Osteoblast (primary cell): ENCODE data around the gene IFNGR1. TPM values are rescaled to one million over a fixed set of nuclear protein-coding genes. Genes with fewer than 3 reads are reported as not detected.

Experiments used
- DNase-seq: peaks from one replicate; pipeline ENCODE4 v3.0.0; 2011; ENCODE audit warnings: low spot score, mixed read lengths; ENCODE audit not compliant: insufficient read length; ENCODE audit errors: missing footprints
- H2AFZ ChIP-seq: 2 replicates; pipeline ENCODE4 v1.6.0; 2011; ENCODE audit warnings: mild to moderate bottlenecking, low read length
- H3K27ac ChIP-seq: 2 replicates; pipeline ENCODE4 v1.5.1; 2011; ENCODE audit warnings: mild to moderate bottlenecking, low read depth, low read length, moderate library complexity
- H3K27me3 ChIP-seq: 2 replicates; pipeline ENCODE4 v1.6.0; 2012; ENCODE audit warnings: mild to moderate bottlenecking, control low read depth, inconsistent platforms, low read length, moderate library complexity; ENCODE audit not compliant: insufficient read depth
- H3K36me3 ChIP-seq: 2 replicates; pipeline ENCODE4 v1.5.1; 2011; ENCODE audit warnings: mild to moderate bottlenecking, low read length, control low read depth, moderate library complexity; ENCODE audit not compliant: insufficient read depth
- H3K4me1 ChIP-seq: 2 replicates; pipeline ENCODE4 v1.5.1; 2011; ENCODE audit warnings: mild to moderate bottlenecking, low read length, control low read depth, moderate library complexity; ENCODE audit not compliant: insufficient read depth
- H3K4me2 ChIP-seq: 2 replicates; pipeline ENCODE4 v1.6.0; 2011; ENCODE audit warnings: mild to moderate bottlenecking, low read length; ENCODE audit not compliant: insufficient read depth
- H3K4me3 ChIP-seq: fragments of 200-600 bp; sonication (generic); 3 replicates; pipeline ENCODE4 v1.5.1; 2012; ENCODE audit warnings: mild to moderate bottlenecking, low read length, inconsistent platforms; ENCODE audit not compliant: insufficient read depth
- H3K79me2 ChIP-seq: 2 replicates; pipeline ENCODE4 v1.6.0; 2012; ENCODE audit warnings: mild to moderate bottlenecking, low read length, control low read depth, inconsistent platforms; ENCODE audit not compliant: insufficient read depth
- H3K9me3 ChIP-seq: 2 replicates; pipeline ENCODE4 v1.5.1; 2011; ENCODE audit warnings: low read depth, low read length, control low read depth
- H4K20me1 ChIP-seq: 2 replicates; pipeline ENCODE4 v1.6.0; 2012; ENCODE audit warnings: mild to moderate bottlenecking, low read length, control low read depth; ENCODE audit not compliant: insufficient read depth
- total RNA-seq: library from RNA; depleted of rRNA; stranded (reverse); fragments of >200 nt; gene quantifications from 2 replicates; pipeline ENCODE4 v1.2.3, GENCODE V29; 2012
- TF ChIP-seq, protein P1 (sequence below): IDR thresholded peaks from 2 replicates; pipeline ENCODE4 v1.5.1; 2011; ENCODE audit warnings: mild to moderate bottlenecking, low read depth, low read length, moderate library complexity; ENCODE audit errors: extremely low read depth

Gene IFNGR1
- total RNA-seq, 1 donor, result 62.6 TPM

DNA sequence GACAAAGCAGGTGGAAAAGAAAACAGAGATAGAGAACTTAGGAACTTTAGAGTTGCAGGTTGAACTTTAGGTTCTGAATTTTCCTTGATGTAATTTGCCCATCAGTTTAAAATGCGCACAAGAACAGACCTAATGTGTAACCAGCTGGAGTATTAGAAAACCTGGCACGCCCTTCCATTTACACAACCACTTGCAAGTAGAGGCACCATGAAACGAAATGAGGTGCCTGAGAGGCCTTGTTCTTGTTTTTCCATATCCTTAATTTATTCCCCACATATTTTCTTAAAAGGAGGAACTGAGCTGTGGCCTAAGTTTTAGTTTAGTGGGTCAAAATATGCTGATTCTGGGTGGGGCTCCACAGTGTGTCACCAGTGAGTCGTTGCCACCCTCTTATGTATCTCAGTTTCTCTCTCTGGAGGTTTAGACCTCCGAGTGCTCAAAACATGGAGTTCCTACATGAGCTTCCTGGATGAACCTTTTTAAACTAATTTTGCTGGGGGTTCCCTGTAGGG is 28.5 kb downstream of the IFNGR1 start:
- H3K9me3 ChIP-seq, result peaks cover 6% of the 10 kb centered on the region
- H2AFZ ChIP-seq, result no peak overlapping the region
- H3K4me3 ChIP-seq, result no peak overlapping the region
- no peaks in the 10 kb centered on the region for H3K27me3 ChIP-seq
- H3K36me3 ChIP-seq, result no peaks in the 10 kb centered on the region
- no peak overlapping the region for H3K27ac ChIP-seq
- TF ChIP-seq, protein P1, sequence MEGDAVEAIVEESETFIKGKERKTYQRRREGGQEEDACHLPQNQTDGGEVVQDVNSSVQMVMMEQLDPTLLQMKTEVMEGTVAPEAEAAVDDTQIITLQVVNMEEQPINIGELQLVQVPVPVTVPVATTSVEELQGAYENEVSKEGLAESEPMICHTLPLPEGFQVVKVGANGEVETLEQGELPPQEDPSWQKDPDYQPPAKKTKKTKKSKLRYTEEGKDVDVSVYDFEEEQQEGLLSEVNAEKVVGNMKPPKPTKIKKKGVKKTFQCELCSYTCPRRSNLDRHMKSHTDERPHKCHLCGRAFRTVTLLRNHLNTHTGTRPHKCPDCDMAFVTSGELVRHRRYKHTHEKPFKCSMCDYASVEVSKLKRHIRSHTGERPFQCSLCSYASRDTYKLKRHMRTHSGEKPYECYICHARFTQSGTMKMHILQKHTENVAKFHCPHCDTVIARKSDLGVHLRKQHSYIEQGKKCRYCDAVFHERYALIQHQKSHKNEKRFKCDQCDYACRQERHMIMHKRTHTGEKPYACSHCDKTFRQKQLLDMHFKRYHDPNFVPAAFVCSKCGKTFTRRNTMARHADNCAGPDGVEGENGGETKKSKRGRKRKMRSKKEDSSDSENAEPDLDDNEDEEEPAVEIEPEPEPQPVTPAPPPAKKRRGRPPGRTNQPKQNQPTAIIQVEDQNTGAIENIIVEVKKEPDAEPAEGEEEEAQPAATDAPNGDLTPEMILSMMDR, result no peak
- H4K20me1 ChIP-seq, result no peaks in the 10 kb centered on the region
- DNase-seq, result no peak
- no peak overlapping the region for H3K4me2 ChIP-seq
- no peaks in the 10 kb centered on the region for H3K79me2 ChIP-seq
- H3K4me1 ChIP-seq, result no peaks in the 10 kb centered on the region

DNA sequence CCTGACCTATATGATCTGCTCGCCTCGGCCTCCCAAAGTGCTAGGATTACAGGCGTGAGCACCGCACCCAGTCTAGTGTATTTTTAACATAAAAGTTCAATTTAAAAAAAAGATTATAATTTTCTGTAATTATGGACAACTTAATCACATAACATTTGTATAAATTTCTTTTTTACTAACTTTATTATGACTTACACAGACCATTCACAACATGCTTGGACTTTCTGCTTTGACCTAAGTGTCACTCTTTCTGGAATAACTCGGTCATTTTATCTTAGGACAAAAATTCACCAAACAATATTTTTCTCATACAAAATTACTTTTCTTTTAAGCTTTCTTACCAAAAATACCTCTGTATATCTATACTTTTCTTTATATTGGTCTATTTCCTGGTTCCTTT is 30.3 kb downstream of the IFNGR1 start:
- Histone ChIP-seq H3K9me3 (peaks cover 11% of the 10 kb centered on the region), H3K4me2 (no peak overlapping the region), H3K79me2 (no peaks in the 10 kb centered on the region), H3K27me3 (no peaks in the 10 kb centered on the region), H4K20me1 (no peaks in the 10 kb centered on the region), H3K27ac (no peak overlapping the region), H3K4me1 (no peaks in the 10 kb centered on the region), H3K36me3 (no peaks in the 10 kb centered on the region), H3K4me3 (no peak overlapping the region), H2AFZ (no peak overlapping the region)
- TF ChIP-seq, protein P1, result no peak
- DNase-seq, result peak; percentile 29

DNA sequence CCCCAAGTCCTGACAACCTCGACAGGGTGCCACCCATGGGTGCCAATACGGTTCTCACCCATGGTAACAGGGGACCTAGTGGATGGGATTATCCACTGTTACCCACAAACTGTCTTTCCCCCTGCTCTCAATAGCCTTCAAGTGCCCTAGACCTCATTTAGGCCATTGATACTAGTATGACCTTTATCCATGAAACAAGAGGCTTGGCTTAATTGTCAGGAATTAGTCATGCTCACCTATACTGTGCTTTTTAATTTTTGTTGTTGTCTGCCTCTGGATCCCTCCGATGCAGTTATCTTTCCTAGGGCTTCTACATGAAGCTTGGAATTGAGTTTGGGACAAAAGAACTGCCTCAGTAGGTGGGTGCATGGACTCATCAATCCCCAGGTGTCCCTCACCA is 33.9 kb downstream of the IFNGR1 start:
- no peaks in the 10 kb centered on the region for H3K36me3 ChIP-seq
- H3K4me1 ChIP-seq, result no peaks in the 10 kb centered on the region
- no peaks in the 10 kb centered on the region for H4K20me1 ChIP-seq
- DNase-seq, result no peak
- H3K4me3 ChIP-seq, result no peak overlapping the region
- no peak overlapping the region for H3K4me2 ChIP-seq
- no peak overlapping the region for H3K27ac ChIP-seq
- no peak overlapping the region for H2AFZ ChIP-seq
- no peaks in the 10 kb centered on the region for H3K27me3 ChIP-seq
- no peaks in the 10 kb centered on the region for H3K79me2 ChIP-seq
- TF ChIP-seq, protein P1, result no peak
- H3K9me3 ChIP-seq, result peaks cover 11% of the 10 kb centered on the region

DNA sequence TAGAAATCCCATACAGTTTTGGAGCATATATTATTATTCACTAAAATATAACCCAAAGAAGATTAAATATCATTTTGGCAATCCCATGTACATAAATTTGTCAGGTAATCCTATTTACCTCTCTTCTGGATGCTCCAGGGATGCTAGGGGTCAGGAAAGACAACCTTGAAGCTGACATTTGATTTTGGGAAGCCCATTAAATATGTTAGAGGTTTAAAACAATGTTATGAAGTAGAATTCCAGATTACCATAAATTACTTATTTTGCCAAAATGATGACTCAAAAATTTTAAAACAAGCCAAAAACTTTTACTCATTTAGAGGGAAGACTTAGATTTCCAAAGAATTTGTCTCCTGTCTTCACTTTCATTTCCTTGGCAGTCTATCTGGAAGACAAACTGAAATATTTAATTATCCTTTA is 36.5 kb downstream of the IFNGR1 start:
- H2AFZ ChIP-seq, result no peak overlapping the region
- no peaks in the 10 kb centered on the region for H3K27me3 ChIP-seq
- no peak overlapping the region for H3K4me3 ChIP-seq
- TF ChIP-seq, protein P1, result no peak
- H3K36me3 ChIP-seq, result no peaks in the 10 kb centered on the region
- H3K4me2 ChIP-seq, result no peak overlapping the region
- DNase-seq, result no peak
- no peaks in the 10 kb centered on the region for H3K4me1 ChIP-seq
- no peaks in the 10 kb centered on the region for H4K20me1 ChIP-seq
- no peaks in the 10 kb centered on the region for H3K79me2 ChIP-seq
- peaks cover 10% of the 10 kb centered on the region for H3K9me3 ChIP-seq
- H3K27ac ChIP-seq, result no peak overlapping the region
